NCI-H69 (cell line): ENCODE data around the gene NHSL2.

Experiments
- DNase-seq: peaks from one replicate; lab custom pipeline; 2025; lab: John Stamatoyannopoulos, UW

The NHSL2 gene

DNA sequence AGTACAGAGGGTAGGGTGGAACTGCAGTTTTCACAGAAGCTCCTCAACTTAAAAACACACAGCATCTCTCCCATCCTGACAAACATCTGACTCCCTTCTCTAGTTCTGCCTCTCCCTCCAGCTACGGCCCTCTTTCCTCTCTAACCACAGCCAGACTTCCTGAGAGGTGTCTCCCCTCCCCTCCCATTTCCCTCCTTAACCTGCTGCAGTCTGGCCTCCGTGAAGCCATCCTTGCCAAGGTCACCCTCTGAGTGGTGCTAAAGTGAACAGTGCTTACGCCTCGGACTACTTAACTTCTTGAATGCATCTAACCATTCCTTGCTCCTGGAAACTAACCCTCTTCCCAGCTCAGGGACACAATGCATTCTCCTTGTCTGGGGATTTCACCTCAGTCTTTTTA lies 167.8 kb downstream of the NHSL2 start:
- DNase-seq = no peak

DNA sequence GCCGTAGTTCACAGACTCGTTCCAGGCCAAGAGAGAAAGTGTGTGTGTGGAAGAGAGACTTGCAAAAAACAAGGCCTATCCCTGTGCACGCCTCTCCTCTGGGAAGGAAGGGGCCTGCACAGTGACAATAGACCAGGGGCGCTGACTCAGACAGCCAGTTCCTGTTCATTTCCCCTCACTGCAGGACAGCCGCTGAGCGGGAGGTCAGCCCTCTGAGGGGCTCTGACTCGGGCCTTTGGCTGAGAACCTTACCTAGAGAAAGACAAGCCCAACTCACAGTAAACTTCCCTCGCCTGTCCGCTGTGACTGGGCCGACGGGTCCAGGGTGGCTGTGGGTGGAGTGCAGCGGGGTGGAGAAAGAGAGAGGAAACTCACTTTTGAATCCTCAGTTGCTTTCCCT lies 169.0 kb downstream of the NHSL2 start:
- DNase-seq = no peak

DNA sequence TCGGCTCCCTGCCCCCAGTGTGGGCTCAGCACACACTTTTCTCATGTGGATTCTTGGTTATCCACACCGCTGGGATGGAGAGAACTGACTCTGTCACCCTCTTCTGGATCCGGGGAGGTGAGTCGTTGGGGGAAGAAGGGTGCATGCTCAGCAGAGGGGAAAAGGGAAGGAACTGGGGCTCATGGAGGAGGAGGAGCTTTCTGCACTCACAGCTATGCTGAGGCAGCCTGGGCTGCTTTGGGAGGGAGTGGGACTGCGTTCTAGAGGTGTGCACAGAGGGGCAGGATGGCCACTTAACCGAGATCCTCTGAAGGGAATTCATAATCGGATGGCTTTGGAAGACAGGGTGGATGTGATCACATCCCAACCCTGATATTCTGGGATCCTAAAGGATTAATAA lies 169.5 kb downstream of the NHSL2 start:
- DNase-seq = no peak

DNA sequence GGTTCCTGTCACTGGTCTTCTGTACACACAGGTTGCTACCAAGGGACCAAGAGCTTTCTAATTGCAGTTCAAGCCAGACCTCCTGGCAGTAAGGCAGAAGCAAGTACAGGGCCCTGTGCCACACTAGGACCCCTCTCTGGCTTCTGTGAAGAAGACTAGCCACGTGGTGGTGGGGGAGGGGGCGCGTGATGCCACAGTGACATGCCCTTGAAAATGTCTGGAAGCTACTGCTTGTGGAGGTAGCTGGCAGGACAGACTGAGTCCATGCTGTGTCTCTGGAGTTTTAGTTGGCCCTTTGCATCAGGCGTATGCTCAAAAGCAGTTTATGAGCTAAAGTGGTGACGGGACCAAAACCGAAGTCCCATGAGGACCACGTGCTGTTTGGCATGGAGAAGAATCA lies 170.2 kb downstream of the NHSL2 start:
- no peak for DNase-seq

DNA sequence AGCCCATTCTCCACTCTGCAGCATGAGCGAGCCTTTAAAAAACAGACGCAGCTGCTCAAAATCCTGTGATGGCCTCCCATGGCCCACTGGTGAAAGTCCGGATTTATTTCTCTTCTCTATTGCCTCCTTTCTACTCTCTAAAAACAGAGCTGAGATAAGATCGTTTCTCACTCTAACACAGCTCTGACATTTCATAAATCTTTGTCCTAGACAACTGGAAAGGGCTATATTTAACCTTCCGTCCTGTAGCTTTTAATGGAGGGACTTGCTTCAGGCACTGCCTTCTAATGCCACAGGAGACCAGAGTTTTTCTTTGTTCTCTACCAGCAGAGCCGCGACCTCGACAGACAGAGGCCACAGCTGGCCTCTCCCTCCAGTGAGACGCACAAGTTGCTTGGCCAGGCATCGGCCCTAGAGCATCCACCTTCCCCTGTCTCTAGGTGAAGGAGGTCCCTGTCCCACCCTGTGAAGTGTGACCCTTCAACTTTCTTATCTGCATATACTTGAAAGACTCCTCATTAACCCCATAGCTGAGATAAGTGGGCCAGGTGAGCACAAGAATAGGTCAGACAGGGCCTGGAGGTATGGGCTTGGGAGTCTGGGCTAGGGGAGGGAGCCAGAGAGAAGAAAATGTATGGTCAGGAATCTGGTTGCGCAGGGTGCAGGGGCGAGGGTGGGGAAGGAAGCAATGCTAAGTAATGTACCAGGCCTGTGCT lies 171.1 kb downstream of the NHSL2 start:
- DNase-seq = no peak

DNA sequence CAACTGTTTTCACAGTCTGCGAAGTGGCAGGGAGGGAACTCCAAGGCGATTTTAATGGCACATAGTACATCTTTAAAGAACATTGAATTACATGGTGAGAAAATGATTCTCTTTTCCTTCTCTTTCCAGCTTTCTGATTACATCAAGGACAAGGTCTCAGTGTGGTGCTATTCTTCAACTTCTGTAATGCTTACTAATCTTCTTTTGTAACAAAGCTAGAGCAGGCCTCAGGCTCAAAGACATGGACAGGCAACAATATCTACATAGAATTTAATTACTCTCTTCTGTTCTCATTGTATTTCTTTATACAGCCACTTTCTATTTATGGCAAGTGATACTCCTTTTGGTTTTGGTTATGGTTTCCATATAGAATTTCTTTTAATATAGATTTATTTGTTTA lies 172.6 kb downstream of the NHSL2 start:
- no peak for DNase-seq

DNA sequence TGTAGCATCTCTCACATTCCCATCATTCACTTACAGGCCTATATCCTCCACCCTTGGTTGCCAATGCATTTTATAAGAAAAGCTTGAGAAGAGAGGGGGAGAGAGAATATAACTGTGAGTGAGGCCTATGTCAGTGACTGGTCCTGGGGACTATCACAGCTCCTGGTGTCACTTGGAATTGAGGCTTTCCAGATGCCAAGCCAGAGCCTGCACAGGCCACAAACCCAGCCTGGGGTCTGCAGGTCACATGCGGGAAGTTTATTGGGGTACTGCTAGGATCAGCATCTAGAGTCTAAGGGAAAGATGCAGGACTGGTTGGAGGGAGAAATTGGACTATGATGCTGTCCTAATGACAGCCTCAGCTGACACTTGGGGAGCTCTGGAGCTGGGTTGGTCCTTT lies 173.5 kb downstream of the NHSL2 start:
- DNase-seq = no peak

DNA sequence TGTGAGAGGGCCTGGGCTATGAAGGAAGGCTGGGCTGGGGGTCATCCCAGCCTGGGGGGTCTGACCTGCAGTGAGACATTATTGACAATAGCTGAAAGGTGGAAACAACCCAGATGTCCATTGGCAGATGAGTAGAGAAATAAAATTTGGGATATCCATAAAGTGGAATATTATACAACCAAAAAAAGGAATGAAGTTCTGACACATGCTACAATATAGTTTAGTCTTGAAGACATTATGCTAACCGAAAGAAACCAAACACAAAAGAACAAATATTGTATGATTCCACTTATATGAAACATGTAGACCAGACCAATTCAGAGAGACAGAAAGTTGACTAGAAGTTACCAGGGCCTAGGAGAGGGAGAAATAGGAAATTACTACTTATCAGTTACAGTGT lies 176.3 kb downstream of the NHSL2 start:
- DNase-seq = no peak

DNA sequence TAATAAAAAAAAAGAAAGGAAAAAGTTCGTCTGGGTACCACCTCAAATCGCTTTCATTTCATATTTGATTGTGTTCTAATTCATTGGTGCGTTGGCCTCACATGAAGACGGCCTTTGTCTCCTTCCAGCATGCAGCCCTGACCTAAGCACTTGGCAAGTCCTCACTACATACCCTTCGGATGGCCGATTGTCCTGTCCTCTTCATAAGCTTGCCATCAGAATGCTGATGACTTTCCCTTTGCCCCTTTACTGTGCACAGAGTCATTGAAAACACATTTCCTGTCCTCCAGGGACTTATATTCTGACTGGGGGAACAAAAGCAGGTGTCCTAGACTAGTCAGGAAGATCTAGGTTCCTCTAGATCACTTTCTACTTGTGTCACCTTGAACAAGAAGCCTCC lies 178.1 kb downstream of the NHSL2 start:
- DNase-seq = no peak

DNA sequence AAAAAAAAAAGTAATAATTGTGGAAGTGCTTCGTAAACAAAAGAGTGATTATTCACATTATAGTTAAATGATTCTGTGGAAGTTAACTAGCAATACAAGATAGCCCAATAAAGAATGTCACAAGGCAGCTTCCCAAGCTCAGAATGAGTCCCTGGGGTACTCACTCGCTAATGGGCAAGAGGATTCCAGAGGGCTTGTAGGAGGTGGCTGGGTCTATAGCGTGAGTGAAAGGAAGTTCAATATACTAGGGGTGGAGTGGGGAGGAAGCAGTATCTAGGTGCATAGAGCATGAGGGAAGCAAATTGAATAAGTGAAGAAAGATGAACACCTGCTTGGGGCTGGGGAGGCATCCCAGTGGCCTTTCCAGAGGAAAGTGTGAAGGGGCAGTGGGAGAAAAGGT lies 178.6 kb downstream of the NHSL2 start:
- no peak for DNase-seq

DNA sequence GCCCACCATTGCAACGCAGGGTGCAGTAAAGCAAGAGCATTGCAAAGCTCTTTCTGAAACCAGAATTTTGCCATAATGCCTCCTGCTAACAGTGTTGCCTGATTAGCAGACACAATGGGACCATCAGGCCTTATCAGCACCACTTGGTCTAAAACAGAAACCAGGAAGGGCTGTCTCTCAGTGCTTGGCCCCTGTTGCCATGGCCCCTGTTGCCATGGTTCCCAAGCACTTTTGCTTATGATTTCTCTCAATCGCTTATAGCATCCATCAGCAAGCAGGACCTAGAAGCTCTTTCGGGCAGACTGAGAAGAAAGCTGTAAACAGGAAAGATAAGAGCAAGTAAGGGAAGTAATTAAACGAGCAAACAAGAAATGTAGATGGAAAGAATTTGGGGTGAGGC lies 184.2 kb downstream of the NHSL2 start:
- no peak for DNase-seq

DNA sequence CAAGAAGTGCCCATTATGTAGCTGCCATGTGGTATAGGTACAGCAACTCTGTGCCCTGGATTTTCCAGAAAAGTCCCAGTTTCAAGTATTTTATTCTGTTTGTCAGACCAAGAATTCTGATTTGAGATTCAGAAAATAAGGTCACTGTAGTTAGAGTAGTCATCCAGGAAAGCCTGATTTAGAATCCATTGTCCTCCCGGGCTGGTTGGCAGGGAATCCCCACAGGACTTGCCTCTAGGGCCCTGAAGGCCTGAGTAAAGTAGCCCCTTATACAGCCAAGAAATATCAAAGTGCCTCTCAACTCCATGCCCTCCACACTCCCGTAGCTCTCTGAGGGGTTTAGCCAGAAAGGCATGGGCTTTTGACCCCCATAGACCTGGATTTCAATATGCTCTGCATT lies 184.7 kb downstream of the NHSL2 start:
- DNase-seq = no peak

DNA sequence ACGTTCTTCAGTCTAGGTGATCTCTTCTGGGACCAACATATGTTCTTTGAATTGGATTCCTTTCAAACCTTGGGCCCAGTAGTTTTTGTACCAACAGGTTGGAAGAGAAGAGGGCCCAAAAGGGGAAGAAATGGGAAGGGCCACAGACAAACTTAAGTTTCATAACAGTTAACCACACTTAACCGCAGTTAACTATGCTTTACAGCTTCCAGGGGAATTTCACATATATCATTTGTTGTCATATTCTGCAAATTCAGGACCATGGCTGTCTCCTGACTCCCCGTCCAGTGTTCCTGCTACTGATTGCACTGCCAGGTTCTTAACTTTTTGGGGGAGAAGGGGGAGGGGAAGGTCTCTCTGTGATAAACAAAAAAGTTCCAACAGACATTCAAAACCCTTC lies 186.5 kb downstream of the NHSL2 start:
- DNase-seq = no peak

DNA sequence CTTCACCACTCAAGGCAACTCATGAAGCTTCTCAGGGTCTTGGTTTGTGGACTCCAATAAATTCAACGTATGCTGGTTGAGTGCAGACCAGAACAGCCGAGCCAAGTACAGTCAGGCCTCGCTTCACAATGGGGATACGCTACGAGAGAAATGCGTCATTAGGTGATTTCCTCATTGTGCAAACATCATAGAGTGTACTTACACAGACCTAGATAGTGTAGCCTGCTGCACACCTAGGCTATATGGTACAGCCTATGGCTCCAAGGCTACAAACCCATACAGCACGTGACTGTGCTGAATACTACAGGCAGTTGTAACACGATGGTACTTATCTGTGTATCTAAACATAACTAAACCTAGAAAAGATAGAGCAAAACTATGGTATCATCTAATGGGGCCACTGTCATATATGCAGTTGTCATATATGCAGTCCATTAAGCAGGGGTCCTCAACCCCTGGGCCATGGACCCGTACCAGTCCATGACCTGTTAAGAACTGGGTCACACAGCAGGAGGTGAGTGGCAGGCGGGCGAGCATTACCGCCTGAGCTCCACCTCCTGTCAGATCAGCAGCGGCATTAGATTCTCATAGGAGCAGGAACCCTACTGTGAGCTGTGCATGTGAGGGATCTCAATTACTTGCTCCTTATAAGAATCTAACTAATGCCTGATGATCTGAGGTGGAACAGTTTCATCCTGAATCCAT lies 189.6 kb downstream of the NHSL2 start:
- peak; percentile 36 for DNase-seq

DNA sequence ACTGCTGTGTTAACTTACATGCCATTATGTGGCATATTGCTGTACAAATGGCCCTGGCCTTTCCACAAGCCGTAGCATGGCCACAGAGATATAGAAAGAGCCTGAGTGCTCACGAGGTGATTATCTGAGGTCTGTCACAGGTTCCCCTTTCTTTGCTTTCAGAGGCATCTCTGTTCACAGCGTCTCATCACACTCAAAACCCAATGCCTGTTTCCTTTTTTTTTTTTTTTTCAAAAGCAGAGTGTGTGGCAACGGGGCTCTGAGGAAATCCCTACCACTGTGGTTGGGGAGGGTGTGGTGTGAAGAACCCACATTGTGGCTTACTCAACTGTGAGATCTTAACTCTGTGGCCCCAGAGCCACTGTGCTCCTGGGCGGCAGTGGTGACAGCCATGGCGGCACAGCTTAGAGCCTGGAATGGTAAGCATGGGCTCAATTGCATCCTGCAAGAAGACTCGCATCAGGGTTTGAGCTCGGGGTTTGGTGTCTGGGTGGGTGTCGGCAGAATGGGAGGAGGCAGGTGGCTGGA lies 190.2 kb downstream of the NHSL2 start:
- no peak for DNase-seq

DNA sequence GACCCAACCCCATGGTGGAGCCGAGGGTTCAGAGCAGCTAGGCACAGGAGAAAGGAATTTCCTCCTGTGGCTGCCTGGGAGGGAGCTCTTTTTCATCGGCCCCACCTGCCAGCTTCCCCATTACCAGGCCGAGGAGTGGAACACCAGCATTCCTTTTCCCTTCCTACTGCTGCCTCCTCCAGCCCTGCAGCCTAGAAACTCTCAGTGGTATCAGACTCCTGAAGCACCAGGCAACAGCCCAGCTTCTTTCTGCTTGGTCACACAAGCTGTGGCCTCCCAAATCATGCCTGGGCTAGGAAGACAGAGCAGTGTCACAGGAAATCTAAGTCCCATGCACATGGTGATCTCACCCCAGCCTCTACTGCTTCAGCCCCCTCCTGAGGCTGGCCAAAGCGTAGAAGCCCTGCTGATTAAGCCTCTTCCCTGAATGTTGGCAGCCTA lies 191.0 kb downstream of the NHSL2 start:
- DNase-seq = no peak

DNA sequence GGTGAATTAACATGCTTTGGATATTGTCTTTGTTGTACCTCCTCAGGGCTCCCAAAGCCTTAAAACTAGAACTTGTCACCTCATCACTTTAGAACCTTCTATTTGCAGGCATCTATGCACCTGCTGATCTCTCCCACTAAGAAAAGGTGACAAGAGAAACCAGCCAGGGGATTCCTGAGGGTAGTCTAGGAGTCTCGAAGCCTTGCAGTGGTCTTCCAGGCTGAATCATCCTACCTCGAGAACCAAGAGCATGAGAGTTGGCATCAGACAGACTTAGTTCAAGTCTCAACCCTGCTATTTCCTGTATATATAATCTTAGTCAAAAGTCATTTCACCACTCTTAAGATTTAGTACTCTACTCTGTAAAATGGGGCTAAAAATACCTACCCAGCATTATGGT lies 191.5 kb downstream of the NHSL2 start:
- no peak for DNase-seq

DNA sequence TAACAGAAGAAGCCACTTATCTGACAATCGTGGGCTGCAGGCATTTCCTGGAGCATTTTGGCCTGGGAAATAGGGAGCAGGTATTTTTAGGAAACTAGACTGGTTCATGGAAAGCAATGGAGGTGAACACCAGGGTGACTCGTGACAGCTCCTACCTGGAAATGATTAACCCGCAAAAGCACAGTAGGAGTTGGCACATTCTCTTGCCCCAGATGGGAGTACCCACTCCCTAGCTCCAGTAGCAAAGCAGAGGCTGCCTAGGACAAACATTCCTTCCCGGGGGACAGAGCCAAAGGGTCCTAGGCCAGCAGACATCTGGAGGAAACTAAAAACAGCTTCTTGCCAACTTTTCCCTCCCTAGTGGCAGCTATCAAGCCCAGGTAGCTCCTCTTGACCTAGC lies 192.1 kb downstream of the NHSL2 start:
- no peak for DNase-seq

DNA sequence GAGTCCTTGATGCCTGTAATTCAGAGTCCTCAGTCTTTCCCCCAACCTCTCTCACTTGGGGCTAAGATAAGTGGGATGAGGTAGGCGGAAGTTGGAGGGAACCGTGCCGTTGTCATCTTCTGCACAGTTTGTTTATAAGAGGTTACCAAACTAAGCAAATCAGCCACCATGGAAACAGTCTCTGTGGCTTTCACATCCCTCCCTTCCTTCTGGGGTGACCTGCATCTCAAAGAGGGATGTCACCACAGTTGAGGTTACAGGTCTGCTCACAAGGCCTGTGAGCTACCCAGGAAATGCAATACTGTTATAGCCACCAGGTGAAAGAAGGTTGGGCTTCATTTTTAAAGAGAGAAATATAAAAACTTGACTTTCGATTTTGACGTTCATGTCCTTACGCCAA lies 194.8 kb downstream of the NHSL2 start:
- no peak for DNase-seq

DNA sequence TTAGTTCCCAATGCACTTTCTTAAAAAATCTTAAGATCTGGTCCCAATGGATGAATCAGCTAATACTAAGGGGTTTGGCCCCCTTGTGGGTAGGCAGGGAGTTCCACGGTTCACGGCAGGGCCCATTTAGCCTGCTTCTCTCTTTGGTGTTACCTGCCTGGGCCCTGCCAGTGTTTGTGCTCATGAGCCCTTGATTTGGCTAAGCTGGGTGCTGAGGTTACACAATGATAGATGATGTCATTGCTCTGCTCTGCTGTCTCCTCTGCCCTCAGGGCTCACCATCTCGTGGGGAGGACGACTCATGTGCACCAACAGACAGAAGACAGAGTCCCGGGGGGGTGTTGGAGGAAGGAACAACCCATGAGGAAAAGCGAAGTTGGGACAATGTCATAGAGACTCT lies 196.7 kb downstream of the NHSL2 start:
- DNase-seq = peak; percentile 16

DNA sequence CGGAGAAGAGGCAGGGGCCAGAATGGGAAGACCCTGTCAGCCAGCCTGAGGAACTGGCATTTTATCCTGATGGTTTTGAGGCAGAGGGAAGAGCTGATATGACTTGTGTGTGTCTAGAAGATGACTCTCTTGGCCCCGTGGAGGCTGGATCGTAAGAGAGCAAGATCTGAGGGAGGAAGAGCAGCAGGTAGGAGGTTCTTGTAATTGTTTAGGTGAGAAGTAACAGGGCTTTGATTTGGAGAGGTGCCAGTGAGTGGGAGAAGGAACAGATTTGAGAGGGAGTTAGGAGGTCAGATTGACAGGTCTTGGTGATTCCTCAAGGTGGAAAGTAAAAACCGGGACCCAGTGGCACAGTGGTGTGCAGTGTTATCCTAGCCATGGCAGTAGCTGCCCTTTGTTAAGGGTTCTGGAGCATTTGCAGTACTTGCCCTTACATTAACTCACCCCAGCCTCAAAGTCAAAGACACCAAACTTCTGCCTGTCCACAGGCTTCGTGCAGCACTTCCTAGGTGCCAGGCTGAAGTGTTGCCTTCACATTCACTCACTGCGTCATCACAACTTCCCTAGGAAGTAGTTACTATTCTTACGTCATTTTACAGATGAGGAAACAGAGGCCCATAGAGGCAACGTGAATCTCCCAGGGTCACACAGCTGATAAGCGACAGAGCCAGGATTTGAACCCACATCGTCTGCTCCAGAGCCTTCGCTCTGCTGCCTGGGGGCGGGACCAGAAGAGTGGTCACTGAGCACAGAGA lies 197.4 kb downstream of the NHSL2 start:
- no peak for DNase-seq

DNA sequence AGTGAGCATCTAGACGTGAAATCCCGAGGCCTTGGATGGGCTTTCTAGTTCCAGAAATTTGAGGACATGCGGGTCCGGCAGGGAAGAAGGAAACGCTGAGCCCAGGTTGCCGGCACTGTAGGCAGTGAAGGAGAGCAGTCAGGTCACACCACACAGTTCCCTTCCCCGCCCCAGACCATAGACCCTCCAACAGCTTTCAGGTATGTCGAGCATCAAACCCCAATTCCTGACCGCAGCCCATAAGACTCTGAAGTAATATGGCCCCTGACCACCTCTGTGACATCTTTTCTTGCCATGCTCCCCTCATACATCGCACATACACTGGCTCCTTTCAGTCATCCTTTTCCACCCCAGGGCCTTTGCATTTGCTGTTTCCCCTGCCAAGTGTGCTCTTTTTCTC lies 198.0 kb downstream of the NHSL2 start:
- DNase-seq = no peak
